Measurements from ENCODE around the gene B3GNT9.

Gene B3GNT9

DNA sequence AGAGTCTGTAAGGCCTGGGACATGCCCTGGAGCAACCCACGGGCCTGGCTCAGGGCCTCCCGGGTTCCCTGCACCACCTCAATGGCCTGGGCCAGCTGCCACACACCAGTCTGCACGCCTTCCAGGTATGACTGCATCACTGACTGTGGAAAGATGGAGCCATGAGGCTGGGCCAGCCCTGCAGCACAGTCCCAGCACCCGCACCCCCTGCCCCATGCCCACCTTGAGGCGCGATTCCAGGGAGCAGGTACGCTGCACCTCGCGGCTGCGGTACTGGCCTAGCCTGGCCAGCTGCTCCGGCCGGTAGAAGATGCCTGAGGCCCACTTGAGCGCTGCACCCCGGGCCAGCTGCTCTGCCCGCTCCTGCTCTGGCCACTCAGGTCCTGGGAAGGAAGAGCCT, 38.0 kb upstream of the B3GNT9 start:
- peaks cover 0 to 9% (median 3%) of the 10 kb centered on the region in 3 donors for H3K36me3 ChIP-seq
- H3K4me3 ChIP-seq = no peak overlapping the region
- intact Hi-C loops (cut with DNase I; ENCODE audit: low total_unique reads) = loop anchor here (10.0 kb wide), 2 partner anchors 164 to 214 kb away; partner anchors contain the start of gene CBFB
- no peak for TF ChIP-seq CTCF (IDR thresholded peaks at IDR 0.05)
- H3K27ac ChIP-seq = no peak overlapping the region
- no peaks in the 10 kb centered on the region for H3K27me3 ChIP-seq
- no peak for DNase-seq
- no peaks in the 10 kb centered on the region for H3K9me3 ChIP-seq
- peaks cover 12 to 41% (median 39%) of the 10 kb centered on the region in 4 donors for H3K4me1 ChIP-seq

DNA sequence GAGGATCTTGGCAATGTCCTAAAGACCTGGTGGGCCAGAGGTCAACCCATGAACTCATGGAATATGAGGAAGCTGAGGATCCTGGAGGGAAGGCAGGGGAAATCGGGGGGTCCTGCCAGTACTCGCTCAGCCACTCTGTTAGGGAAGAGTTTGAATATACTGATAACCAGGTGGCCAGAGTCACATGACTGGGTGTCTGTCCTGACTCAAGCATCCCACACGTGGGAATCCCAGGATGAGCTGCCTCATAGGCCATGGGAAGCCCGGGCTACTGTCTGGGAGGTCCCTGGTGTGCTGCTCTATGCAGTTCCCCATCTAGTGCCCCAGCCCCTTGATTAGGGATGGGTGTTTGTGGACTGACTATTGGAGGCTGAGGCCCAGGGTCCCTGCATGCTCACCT, 37.5 kb upstream of the B3GNT9 start:
- Histone ChIP-seq H3K36me3 (peaks cover 0 to 4% (median 0%) of the 10 kb centered on the region in 3 donors), H3K27ac (no peak overlapping the region), H3K9me3 (no peaks in the 10 kb centered on the region), H3K27me3 (no peaks in the 10 kb centered on the region), H3K4me1 (peaks cover 10 to 38% (median 35%) of the 10 kb centered on the region in 4 donors), H3K4me3 (no peak overlapping the region)
- intact Hi-C loops (cut with DNase I; ENCODE audit: low total_unique reads) = loop anchor here (10.0 kb wide), 2 partner anchors 164 to 214 kb away; partner anchors contain the start of gene CBFB
- no peak for TF ChIP-seq CTCF (IDR thresholded peaks at IDR 0.05)
- no peak for DNase-seq

DNA sequence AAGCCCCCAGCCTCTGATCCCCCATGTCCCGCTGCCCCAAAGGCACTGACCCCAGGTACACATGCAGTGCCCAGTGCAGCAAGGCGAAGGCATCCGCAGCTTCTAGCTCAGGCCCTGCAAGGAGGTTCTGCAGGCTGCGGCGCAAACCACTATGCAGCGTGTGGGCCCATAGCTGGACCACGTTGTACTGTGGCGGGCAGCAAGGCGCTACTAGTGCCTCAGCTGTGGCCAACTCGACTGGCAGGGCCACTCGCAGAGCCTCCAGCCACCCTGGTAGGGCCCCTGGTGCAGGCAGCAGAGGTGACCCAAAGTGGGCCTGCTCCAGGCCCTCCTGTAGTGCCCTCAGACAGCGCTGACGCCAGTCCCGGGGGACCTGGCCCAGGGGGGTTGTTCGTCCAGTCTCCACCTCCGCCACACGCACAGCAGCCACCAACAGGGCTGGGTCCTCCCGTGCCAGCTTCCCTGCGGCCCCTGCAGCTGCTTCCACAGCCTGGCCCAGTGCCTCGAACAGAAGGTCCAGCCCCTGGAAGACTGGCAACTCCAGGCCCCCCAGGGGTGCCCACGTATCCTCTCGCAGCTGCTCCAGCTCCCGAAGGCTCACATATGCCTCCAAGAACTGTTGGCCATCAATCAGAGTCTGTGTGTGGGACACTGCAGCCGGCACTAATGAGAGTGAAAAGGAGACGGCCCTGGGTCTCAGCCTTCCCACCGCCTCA, 36.5 kb upstream of the B3GNT9 start:
- TF ChIP-seq CTCF (IDR thresholded peaks at IDR 0.05) = no peak
- Histone ChIP-seq H3K4me1 (peaks cover 0 to 34% (median 31%) of the 10 kb centered on the region in 4 donors), H3K27me3 (no peaks in the 10 kb centered on the region), H3K36me3 (no peaks in the 10 kb centered on the region), H3K4me3 (no peak overlapping the region), H3K27ac (no peak overlapping the region), H3K9me3 (no peaks in the 10 kb centered on the region)
- DNase-seq = no peak
- intact Hi-C loops (cut with DNase I; ENCODE audit: low total_unique reads) = loop anchor here (10.0 kb wide), 2 partner anchors 163 to 213 kb away; partner anchors contain the start of gene CBFB

GRCh38 chr16:67186550-67186950, 35.8 kb upstream of the B3GNT9 start:
- Histone ChIP-seq H3K4me3 (no peak overlapping the region), H3K36me3 (no peaks in the 10 kb centered on the region), H3K27ac (no peak overlapping the region), H3K4me1 (peaks cover 0 to 32% (median 29%) of the 10 kb centered on the region in 4 donors), H3K9me3 (no peaks in the 10 kb centered on the region), H3K27me3 (no peaks in the 10 kb centered on the region)
- TF ChIP-seq CTCF (IDR thresholded peaks at IDR 0.05) = no peak
- no peak for DNase-seq
- intact Hi-C loops (cut with DNase I; ENCODE audit: low total_unique reads) = loop anchor here (10.0 kb wide), 2 partner anchors 162 to 212 kb away; partner anchors contain the start of gene CBFB

DNA sequence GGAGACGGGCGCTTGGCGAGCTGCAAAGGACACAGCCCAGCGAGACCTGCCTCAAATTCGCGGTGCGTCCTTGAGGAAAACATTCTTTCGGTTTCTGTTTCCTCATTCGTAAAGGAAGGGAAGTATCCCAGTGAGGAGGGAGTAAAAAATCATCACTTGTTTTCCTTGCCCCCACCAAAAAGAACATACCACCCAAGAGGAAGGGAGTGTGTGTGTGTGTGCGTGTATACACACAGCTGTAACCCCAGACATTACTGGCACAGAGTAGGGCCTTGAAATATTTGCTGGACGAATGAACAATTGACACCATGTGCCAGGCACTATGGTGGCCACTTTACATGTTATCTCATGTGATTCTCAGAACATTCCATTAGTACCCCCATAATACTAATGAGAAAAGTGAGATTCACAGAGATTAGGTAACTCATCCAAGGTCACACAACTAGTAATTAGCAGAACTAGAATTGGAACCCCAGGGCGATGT, 34.9 kb upstream of the B3GNT9 start:
- intact Hi-C loops (cut with DNase I; ENCODE audit: low total_unique reads) = loop anchor here (10.0 kb wide), 2 partner anchors 161 to 211 kb away; partner anchors contain the start of gene CBFB
- no peak for DNase-seq
- Histone ChIP-seq H3K27me3 (no peaks in the 10 kb centered on the region), H3K36me3 (no peaks in the 10 kb centered on the region), H3K27ac (no peak overlapping the region), H3K9me3 (no peaks in the 10 kb centered on the region), H3K4me3 (peak overlapping the region; percentile 2 to 90), H3K4me1 (peaks cover 0 to 33% (median 26%) of the 10 kb centered on the region in 4 donors)
- no peak for TF ChIP-seq CTCF (IDR thresholded peaks at IDR 0.05)

All from tibial artery (tissue), 4 donors.